GM12864 (cell line): ENCODE measurements around the gene TCF12.
"Not testable (repeated sequence)": the region's sequence is repeated elsewhere in the genome, so short reads cannot be mapped to it uniquely, and the experiment has no call there.

Source experiments
- DNase-seq: peaks from one replicate; pipeline ENCODE4 v3.0.0-alpha.2; 2011; ENCODE audit warnings: low read depth
- H3K4me3 ChIP-seq: 2 replicates; pipeline ENCODE4 v1.5.1; 2011; ENCODE audit warnings: mild to moderate bottlenecking, low read depth, low read length, control low read depth
- TF ChIP-seq, protein P1 (sequence below): IDR thresholded peaks from 2 replicates; pipeline ENCODE4 v1.5.1; 2011; ENCODE audit warnings: low read depth, mild to moderate bottlenecking, moderate library complexity, low read length, control low read depth, inconsistent platforms; ENCODE audit errors: missing control alignments

The TCF12 gene

DNA sequence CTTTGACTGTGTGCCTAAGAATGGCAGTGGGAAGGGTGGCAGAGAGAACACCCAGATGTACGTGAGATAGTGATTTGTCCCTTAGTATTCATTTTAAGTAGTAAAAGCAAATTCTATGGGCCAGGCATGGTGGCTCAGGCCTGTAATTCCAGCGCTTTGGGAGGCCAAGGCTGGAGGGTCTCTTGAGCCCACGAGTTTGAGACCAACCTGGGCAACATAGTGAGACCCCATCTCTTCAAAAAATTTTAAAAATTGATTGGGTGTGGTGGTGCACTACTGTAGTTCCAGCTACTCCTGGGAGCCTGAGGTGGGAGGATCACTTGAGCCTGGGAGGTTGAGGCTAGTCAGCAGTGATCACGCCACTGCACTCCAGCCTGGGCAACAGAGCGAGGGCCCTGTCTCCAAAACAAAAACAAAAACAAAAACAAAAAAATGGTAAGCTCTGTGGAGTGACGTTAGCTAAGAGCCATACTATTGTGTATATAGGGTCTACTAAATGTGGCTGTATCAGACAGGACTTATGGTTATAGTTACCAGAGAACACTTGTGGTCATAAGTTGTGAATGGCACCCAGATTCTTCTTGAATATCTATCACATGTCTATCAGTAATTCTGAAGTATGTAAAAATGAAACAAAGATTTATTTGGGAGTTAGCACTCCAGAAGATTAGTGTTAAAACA lies 171.5 kb downstream of the TCF12 start:
- no peak for DNase-seq
- TF ChIP-seq, protein P1, sequence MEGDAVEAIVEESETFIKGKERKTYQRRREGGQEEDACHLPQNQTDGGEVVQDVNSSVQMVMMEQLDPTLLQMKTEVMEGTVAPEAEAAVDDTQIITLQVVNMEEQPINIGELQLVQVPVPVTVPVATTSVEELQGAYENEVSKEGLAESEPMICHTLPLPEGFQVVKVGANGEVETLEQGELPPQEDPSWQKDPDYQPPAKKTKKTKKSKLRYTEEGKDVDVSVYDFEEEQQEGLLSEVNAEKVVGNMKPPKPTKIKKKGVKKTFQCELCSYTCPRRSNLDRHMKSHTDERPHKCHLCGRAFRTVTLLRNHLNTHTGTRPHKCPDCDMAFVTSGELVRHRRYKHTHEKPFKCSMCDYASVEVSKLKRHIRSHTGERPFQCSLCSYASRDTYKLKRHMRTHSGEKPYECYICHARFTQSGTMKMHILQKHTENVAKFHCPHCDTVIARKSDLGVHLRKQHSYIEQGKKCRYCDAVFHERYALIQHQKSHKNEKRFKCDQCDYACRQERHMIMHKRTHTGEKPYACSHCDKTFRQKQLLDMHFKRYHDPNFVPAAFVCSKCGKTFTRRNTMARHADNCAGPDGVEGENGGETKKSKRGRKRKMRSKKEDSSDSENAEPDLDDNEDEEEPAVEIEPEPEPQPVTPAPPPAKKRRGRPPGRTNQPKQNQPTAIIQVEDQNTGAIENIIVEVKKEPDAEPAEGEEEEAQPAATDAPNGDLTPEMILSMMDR = no peak
- H3K4me3 ChIP-seq = no peak overlapping the region

- TF ChIP-seq, protein P1 = no peak
- no peak for DNase-seq
- no peak overlapping the region for H3K4me3 ChIP-seq
These were observed 172.0 kb downstream of the TCF12 start for GRCh38 chr15:57090496-57090859.

DNA sequence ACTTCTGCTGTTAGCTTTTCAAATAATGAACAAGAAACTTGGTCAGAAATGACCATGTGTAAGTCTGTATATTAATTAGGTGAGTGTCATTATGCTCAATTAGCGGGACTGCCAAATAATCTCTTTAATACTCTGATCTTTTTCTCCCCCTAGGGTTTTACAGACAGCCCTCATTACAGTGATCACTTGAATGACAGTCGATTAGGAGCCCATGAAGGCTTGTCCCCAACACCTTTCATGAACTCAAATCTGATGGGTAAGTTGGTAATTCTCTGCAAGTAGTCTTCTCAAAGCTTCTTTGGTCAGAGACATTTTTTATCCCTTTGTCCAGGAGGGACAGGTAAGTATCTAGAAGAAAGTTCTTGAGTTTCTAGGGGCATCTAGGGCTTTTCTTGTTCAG lies 173.2 kb downstream of the TCF12 start:
- TF ChIP-seq, protein P1 = no peak
- DNase-seq = no peak
- H3K4me3 ChIP-seq = no peak overlapping the region

DNA sequence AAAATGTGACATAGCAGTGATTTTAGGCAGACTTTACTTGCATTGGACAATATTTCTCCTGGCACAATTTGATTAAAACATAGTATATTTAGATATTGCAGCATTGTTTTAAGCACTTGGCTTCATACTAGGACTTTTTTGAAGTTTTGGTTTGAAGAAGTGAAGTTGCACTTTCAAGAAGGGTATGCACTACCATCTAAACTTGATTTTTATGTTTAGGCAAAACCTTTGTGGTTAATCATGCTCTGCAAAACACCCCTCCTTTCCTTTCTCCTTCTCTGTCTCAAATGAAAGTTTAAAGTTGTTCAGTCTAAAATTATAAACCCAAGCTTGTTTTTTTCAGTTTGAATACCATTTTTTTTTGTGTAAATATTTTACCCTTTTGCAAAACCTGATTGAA lies 173.8 kb downstream of the TCF12 start:
- TF ChIP-seq, protein P1 = no peak
- no peak overlapping the region for H3K4me3 ChIP-seq
- DNase-seq = no peak

DNA sequence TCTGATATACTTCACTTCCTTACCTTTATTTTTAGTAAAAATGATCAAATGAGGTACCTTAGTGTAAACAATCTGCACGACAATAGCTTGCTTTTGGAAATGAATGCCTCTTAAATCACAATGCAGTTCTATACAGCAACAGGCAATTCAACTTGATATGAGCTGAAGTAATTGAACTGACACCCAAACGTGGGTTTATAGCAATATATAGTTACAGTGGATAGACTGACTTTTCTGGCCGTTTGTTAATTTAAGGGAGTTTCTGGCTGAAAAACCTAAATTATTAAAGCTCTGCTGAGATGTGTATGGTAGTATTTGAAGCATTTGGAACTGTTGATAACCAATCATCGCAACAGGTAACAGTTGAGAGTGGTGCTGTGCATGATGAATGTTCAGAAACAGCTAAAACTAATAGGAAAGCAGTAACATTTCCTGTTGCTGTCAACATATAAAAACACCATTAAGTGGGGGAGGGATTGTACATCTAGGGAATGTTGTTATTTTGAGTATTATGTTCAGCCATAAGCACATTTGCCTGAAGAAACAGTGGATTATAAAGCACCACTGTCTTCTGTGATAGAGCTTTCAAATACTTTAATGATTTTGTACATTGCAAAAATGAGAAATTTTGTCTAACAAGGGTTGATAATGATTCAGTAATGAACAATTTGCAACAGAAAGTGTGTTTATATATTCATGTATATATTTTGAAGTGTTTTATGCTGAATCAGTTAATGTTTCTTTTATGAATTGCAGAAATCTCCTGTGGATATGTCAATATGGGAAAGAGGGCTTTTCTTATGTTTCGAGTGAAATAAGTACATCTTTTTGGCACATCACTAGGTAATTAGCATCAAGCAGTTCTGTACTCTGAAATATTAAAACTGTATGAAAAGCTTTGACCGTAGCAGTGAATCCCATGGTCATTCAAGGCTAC lies 176.1 kb downstream of the TCF12 start:
- TF ChIP-seq, protein P1 = no peak
- H3K4me3 ChIP-seq = no peak overlapping the region
- no peak for DNase-seq

GRCh38 chr15:57095896-57096295 lies 177.5 kb downstream of the TCF12 start:
- TF ChIP-seq, protein P1 = no peak
- no peak overlapping the region for H3K4me3 ChIP-seq
- no peak for DNase-seq

GRCh38 chr15:57097246-57097645 lies 178.8 kb downstream of the TCF12 start:
- H3K4me3 ChIP-seq = no peak overlapping the region
- TF ChIP-seq, protein P1 = no peak

DNA sequence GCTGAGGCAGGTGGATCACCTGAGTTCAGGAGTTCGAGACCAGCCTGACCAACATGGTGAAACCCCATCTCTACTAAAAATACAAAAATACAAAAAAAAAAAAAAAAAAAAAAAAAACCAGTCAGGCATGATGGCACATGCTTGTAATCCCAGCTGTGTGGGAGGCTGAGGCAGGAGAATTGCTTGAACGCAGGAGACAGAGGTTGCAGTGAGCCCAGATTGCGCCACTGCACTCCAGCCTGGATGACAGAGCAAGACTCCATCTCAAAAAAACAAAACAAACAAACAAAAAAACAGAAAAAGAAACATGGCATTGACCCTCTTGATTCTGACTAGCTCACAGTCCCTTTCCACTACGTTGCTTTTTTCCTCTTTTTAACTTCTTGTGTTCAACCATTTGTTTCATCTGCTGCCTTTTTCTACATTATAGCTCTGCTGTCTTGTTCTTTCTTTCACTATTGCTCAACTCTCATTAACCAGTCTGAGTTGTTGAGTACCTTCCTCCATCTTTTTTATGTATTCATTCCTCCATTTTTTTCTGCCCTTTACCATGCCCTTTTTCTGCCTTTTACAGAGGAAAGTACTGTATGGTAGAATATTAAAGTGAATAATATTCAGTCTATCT lies 179.6 kb downstream of the TCF12 start:
- not testable (repeated sequence) for H3K4me3 ChIP-seq, DNase-seq

More at GRCh38 chr15:57097246-57097645, 178.8 kb downstream of the TCF12 start:
- DNase-seq = no peak
